Activated B cell treated with CpG ODN at 0.5 μM for 24 hours (primary cell): ENCODE measurements around the gene HAX1. TPM values are rescaled to one million over a fixed set of nuclear protein-coding genes. Genes with fewer than 3 reads are reported as not detected.

ENCODE experiments used
- ATAC-seq: fragments of 200-7000 bp; cut with Tn5 transposase; one replicate; pipeline ENCODE4 v1.10.0; 2021; ENCODE audit warnings: low read depth, mild to moderate bottlenecking, moderate library complexity
- CTCF ChIA-PET: fragments of 350-600 bp; sonication (Branson Sonifier 250); formaldehyde crosslinking; loops from one replicate; lab custom pipeline; 2021; ENCODE audit warnings: antibody characterized with exemption; lab: Charles Lee
- POLR2A ChIA-PET: fragments of 350-600 bp; sonication (Branson Sonifier 250); formaldehyde crosslinking; loops from one replicate; lab custom pipeline; 2021; ENCODE audit warnings: antibody characterized with exemption; lab: Charles Lee
- DNase-seq: peaks from one replicate; pipeline ENCODE4 v3.0.0; 2022
- H3K27ac Mint-ChIP-seq: one replicate; pipeline ENCODE4 v1.8.0; 2020; ENCODE audit warnings: mixed read lengths
- H3K27me3 Mint-ChIP-seq: one replicate; pipeline ENCODE4 v1.8.0; 2021; ENCODE audit warnings: mixed read lengths
- H3K36me3 Mint-ChIP-seq: one replicate; pipeline ENCODE4 v1.8.0; 2021; ENCODE audit warnings: low read depth, mixed read lengths
- H3K4me1 Mint-ChIP-seq: one replicate; pipeline ENCODE4 v1.8.0; 2021; ENCODE audit warnings: mixed read lengths
- H3K4me3 Mint-ChIP-seq: one replicate; pipeline ENCODE4 v1.8.0; 2020; ENCODE audit warnings: mild to moderate bottlenecking, mixed read lengths
- H3K9me3 Mint-ChIP-seq: one replicate; pipeline ENCODE4 v1.8.0; 2020; ENCODE audit warnings: mixed read lengths
- CTCF ChIP-seq: fragments of 200-600 bp; IDR thresholded peaks from one replicate; pipeline ENCODE4 v1.8.0; 2022; ENCODE audit warnings: antibody characterized with exemption, mild to moderate bottlenecking
- intact Hi-C: fragments of 100-400 bp; cut with micrococcal nuclease; formaldehyde crosslinking; loops from one replicate; pipeline ENCODE4 v1.15.1; 2024
- total RNA-seq: library from RNA; stranded (reverse); gene quantifications from 2 replicates; pipeline ENCODE4 v1.2.3, GENCODE V29; 2022

The HAX1 gene
- total RNA-seq, 1 donor from 2014 or later, result 89.4 TPM

- no peak for DNase-seq
- ChIA-PET POLR2A (no interaction called here), CTCF (no interaction called here)
- Mint-ChIP-seq H3K36me3 (peaks cover 89% of the 10 kb centered on the region), H3K4me3 (no peak overlapping the region), H3K4me1 (peaks cover 3% of the 10 kb centered on the region), H3K27me3 (no peaks in the 10 kb centered on the region), H3K27ac (no peak overlapping the region), H3K9me3 (no peaks in the 10 kb centered on the region)
- no peak for TF ChIP-seq CTCF
- ATAC-seq, result no peak
- intact Hi-C loops, result loop anchor here (2.0 kb wide), 1 partner anchor 14 kb away; no protein-coding TSS in a partner anchor
Observed at GRCh38 chr1:154236855-154237254, 35.6 kb upstream of the HAX1 start.

GRCh38 chr1:154237435-154237834 is 35.0 kb upstream of the HAX1 start:
- no peak for DNase-seq
- TF ChIP-seq CTCF, result no peak
- H3K27ac Mint-ChIP-seq, result no peak overlapping the region
- no peak for ATAC-seq
- H3K27me3 Mint-ChIP-seq, result no peaks in the 10 kb centered on the region
- POLR2A ChIA-PET, result interaction anchor here (1.0 kb wide), 1 partner anchor 446 kb away, joined by 3 read pairs; no protein-coding TSS in a partner anchor
- CTCF ChIA-PET, result no interaction called here
- H3K4me1 Mint-ChIP-seq, result peaks cover 3% of the 10 kb centered on the region
- no peak overlapping the region for H3K4me3 Mint-ChIP-seq
- intact Hi-C loops, result loop anchor here (2.0 kb wide), 1 partner anchor 15 kb away; no protein-coding TSS in a partner anchor
- H3K36me3 Mint-ChIP-seq, result peaks cover 89% of the 10 kb centered on the region
- no peaks in the 10 kb centered on the region for H3K9me3 Mint-ChIP-seq

- intact Hi-C loops, result loop anchor here (2.0 kb wide), 1 partner anchor 15 kb away; no protein-coding TSS in a partner anchor
- H3K4me1 Mint-ChIP-seq, result peaks cover 3% of the 10 kb centered on the region
- ChIA-PET CTCF (no interaction called here), POLR2A (interaction anchor here (1.0 kb wide), 1 partner anchor 446 kb away, joined by 3 read pairs; no protein-coding TSS in a partner anchor)
- peaks cover 91% of the 10 kb centered on the region for H3K36me3 Mint-ChIP-seq
- no peak overlapping the region for H3K4me3 Mint-ChIP-seq
- DNase-seq (no peak), ATAC-seq (no peak)
- no peak for TF ChIP-seq CTCF
- no peak overlapping the region for H3K27ac Mint-ChIP-seq
- no peaks in the 10 kb centered on the region for H3K9me3 Mint-ChIP-seq
- H3K27me3 Mint-ChIP-seq, result no peaks in the 10 kb centered on the region
Observed at GRCh38 chr1:154237880-154238506, 34.4 kb upstream of the HAX1 start.

GRCh38 chr1:154239491-154239890 is 32.9 kb upstream of the HAX1 start:
- DNase-seq, result no peak
- Mint-ChIP-seq H3K9me3 (no peaks in the 10 kb centered on the region), H3K4me3 (no peak overlapping the region), H3K27ac (no peak overlapping the region), H3K36me3 (peaks cover 95% of the 10 kb centered on the region), H3K27me3 (no peaks in the 10 kb centered on the region), H3K4me1 (peaks cover 3% of the 10 kb centered on the region)
- intact Hi-C loops, result no loop called here
- ATAC-seq, result no peak
- CTCF ChIA-PET, result no interaction called here
- POLR2A ChIA-PET, result no interaction called here
- TF ChIP-seq CTCF, result no peak

GRCh38 chr1:154240294-154240833 is 32.1 kb upstream of the HAX1 start:
- ChIA-PET CTCF (no interaction called here), POLR2A (no interaction called here)
- H3K9me3 Mint-ChIP-seq, result no peaks in the 10 kb centered on the region
- no peak overlapping the region for H3K4me3 Mint-ChIP-seq
- no peak for TF ChIP-seq CTCF
- H3K27me3 Mint-ChIP-seq, result no peaks in the 10 kb centered on the region
- intact Hi-C loops, result no loop called here
- DNase-seq (no peak), ATAC-seq (no peak)
- no peak overlapping the region for H3K27ac Mint-ChIP-seq
- peaks cover 3% of the 10 kb centered on the region for H3K4me1 Mint-ChIP-seq
- H3K36me3 Mint-ChIP-seq, result peaks cover 94% of the 10 kb centered on the region
